ENCODE measurements around the gene PDXDC1.
"Not testable (repeated sequence)": the region's sequence is repeated elsewhere in the genome, so short reads cannot be mapped to it uniquely, and the experiment has no call there.

- not testable (repeated sequence) for TF ChIP-seq CTCF, POLR2A (IDR thresholded peaks at IDR 0.05)
Observed at GRCh38 chr16:15002448-15002847, 27.6 kb downstream of the PDXDC1 start.
